ENCODE results near the gene POLDIP2. TPM values are rescaled to one million over a fixed set of nuclear protein-coding genes. Genes with fewer than 3 reads are reported as not detected.

The POLDIP2 gene
- total RNA-seq, 1 donor from 2014 or later: 82.2 TPM

GRCh38 chr17:28334171-28334570, 23.2 kb downstream of the POLDIP2 start:
- Histone ChIP-seq H3K36me3 (peaks cover 21 to 24% of the 10 kb centered on the region in 2 donors), H3K27me3 (no peaks in the 10 kb centered on the region), H3K4me1 (peaks cover 27 to 36% of the 10 kb centered on the region in 2 donors), H3K4me3 (peak overlapping the region; percentile 93 to 95), H3K27ac (peak overlapping the region in 1 of 2 donors; percentile 96), H3K9me3 (no peaks in the 10 kb centered on the region)
- no peak for TF ChIP-seq CTCF (IDR thresholded peaks at IDR 0.05)
- no peak for DNase-seq (ENCODE audit: low spot score in 2 of 2)
- intact Hi-C loops (cut with DNase I): no loop called here

- DNase-seq (ENCODE audit: low spot score in 2 of 2): no peak
- no peak for TF ChIP-seq CTCF (IDR thresholded peaks at IDR 0.05)
- Histone ChIP-seq H3K36me3 (peaks cover 31 to 34% of the 10 kb centered on the region in 2 donors), H3K9me3 (no peaks in the 10 kb centered on the region), H3K4me1 (peaks cover 23 to 31% of the 10 kb centered on the region in 2 donors), H3K27me3 (no peaks in the 10 kb centered on the region), H3K4me3 (no peak overlapping the region), H3K27ac (no peak overlapping the region)
- intact Hi-C loops (cut with DNase I): no loop called here
Measured at GRCh38 chr17:28333083-28333746, 24.1 kb downstream of the POLDIP2 start.

GRCh38 chr17:28331891-28332420, 25.4 kb downstream of the POLDIP2 start:
- intact Hi-C loops (cut with DNase I): no loop called here
- DNase-seq (ENCODE audit: low spot score in 2 of 2): no peak

GRCh38 chr17:28330671-28331070, 26.7 kb downstream of the POLDIP2 start:
- Histone ChIP-seq H3K27me3 (no peaks in the 10 kb centered on the region), H3K9me3 (no peaks in the 10 kb centered on the region), H3K4me3 (no peak overlapping the region), H3K4me1 (peaks cover 8 to 15% of the 10 kb centered on the region in 2 donors), H3K27ac (no peak overlapping the region), H3K36me3 (peaks cover 32 to 47% of the 10 kb centered on the region in 2 donors)
- peak in 1 of 2 donors; percentile 18 for DNase-seq (ENCODE audit: low spot score in 2 of 2)
- intact Hi-C loops (cut with DNase I): no loop called here
- TF ChIP-seq CTCF (IDR thresholded peaks at IDR 0.05): no peak

More at GRCh38 chr17:28331891-28332420, 25.4 kb downstream of the POLDIP2 start:
- no peak for TF ChIP-seq CTCF (IDR thresholded peaks at IDR 0.05)
- H3K27me3 ChIP-seq: no peaks in the 10 kb centered on the region
- H3K36me3 ChIP-seq: peaks cover 32 to 44% of the 10 kb centered on the region in 2 donors
- H3K27ac ChIP-seq: no peak overlapping the region
- H3K4me1 ChIP-seq: peaks cover 11 to 19% of the 10 kb centered on the region in 2 donors
- no peaks in the 10 kb centered on the region for H3K9me3 ChIP-seq
- no peak overlapping the region for H3K4me3 ChIP-seq

GRCh38 chr17:28328325-28328724, 29.0 kb downstream of the POLDIP2 start:
- no peak overlapping the region for H3K4me3 ChIP-seq
- no peak for DNase-seq (ENCODE audit: low spot score in 2 of 2)
- intact Hi-C loops (cut with DNase I): no loop called here
- H3K36me3 ChIP-seq: peaks cover 32 to 47% of the 10 kb centered on the region in 2 donors
- no peaks in the 10 kb centered on the region for H3K4me1 ChIP-seq
- no peak for TF ChIP-seq CTCF (IDR thresholded peaks at IDR 0.05)
- H3K27me3 ChIP-seq: no peaks in the 10 kb centered on the region
- H3K27ac ChIP-seq: no peak overlapping the region
- H3K9me3 ChIP-seq: no peaks in the 10 kb centered on the region
